Epithelial cell of esophagus (primary cell): ENCODE results near the gene SLC25A26.

Experiments used
- DNase-seq: peaks from one replicate; pipeline ENCODE4 v3.0.0; 2010; ENCODE audit warnings: low read depth
- H3K4me3 ChIP-seq: 2 replicates; pipeline ENCODE4 v1.5.1; 2011; ENCODE audit warnings: mild to moderate bottlenecking, low read length, control low read depth
- CTCF ChIP-seq: IDR thresholded peaks from 2 replicates; pipeline ENCODE4 v1.5.1; 2011; ENCODE audit warnings: low read depth, mild to moderate bottlenecking, low read length, control low read depth, inconsistent platforms; ENCODE audit not compliant: insufficient read depth; ENCODE audit errors: missing control alignments

SLC25A26 gene

DNA sequence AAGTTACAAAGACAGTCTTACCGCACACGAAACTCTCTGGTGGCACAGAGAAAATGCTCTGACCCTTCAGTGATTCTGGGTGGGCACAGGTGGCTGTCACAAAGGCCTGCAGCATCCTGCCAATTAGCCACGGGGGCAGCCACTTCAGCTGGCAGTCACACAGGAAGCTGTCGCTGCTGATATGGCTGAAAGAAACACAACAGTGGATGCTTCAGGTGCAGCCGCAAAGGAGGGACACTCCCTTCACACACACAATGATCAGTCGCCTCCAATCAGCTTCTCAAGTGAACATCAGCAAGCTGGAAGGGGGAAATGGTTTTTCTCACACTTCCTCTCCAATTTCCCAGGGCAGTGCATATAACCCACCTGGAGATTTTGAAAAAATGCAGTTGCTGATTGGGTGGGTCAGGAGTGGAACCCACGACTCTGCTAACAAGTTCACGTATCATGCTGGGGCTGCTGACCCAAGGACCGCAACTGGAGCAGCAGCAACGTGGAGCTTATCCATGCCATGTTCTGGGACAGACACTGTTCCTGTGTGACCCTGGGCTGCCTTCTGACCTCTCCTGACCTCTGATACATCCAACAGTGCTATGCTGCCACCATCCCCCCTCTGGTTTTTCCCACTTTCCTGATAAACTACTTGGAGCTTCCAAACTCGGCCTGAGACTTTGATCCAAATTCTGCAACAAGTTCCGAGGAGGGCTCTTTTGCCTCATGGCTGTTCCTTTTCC, 173.4 kb downstream of the SLC25A26 start:
- DNase-seq, result no peak
- TF ChIP-seq CTCF, result no peak
- no peak overlapping the region for H3K4me3 ChIP-seq

GRCh38 chr3:66394753-66395249, 174.0 kb downstream of the SLC25A26 start:
- H3K4me3 ChIP-seq, result no peak overlapping the region
- DNase-seq, result no peak
- TF ChIP-seq CTCF, result no peak

- DNase-seq, result no peak
- TF ChIP-seq CTCF, result no peak
- no peak overlapping the region for H3K4me3 ChIP-seq
Observed at GRCh38 chr3:66395635-66396034, 174.8 kb downstream of the SLC25A26 start.

- no peak for TF ChIP-seq CTCF
- no peak overlapping the region for H3K4me3 ChIP-seq
Observed at GRCh38 chr3:66396161-66396760, 175.5 kb downstream of the SLC25A26 start.

GRCh38 chr3:66396888-66397287, 176.1 kb downstream of the SLC25A26 start:
- TF ChIP-seq CTCF, result no peak
- no peak overlapping the region for H3K4me3 ChIP-seq
- DNase-seq, result no peak

More at GRCh38 chr3:66396161-66396760, 175.5 kb downstream of the SLC25A26 start:
- DNase-seq, result no peak

DNA sequence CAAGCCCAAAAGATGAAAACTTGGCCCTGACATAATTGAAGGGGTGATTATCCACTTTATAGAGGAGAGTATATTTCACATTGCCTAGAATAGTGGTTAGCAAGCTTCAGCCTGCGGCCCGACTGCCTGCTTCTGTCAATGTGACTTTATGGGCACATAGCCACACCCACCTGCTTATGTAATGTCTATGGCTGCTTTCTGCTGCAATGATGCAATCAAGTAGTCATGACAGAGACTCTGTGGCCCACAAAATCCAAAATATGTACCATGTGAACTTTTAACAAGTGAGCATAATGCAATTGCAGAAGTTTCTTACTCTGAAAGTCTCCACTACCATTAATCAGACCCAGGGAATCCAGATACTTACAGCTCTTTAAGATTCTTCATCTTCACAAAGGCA, 176.9 kb downstream of the SLC25A26 start:
- no peak overlapping the region for H3K4me3 ChIP-seq
- TF ChIP-seq CTCF, result no peak
- DNase-seq, result peak; percentile 52
